ENCODE measurements around the gene DCLRE1B. TPM values are rescaled to one million over a fixed set of nuclear protein-coding genes. Genes with fewer than 3 reads are reported as not detected.

The DCLRE1B gene
- total RNA-seq, 1 donor from 2014 or later: 2.2 TPM

GRCh38 chr1:113916974-113917373 lies 11.8 kb downstream of the DCLRE1B start:
- ATAC-seq (ENCODE audit: poor library complexity): no peak
- no peak for DNase-seq
- intact Hi-C loops (cut with DNase I): no loop called here

DNA sequence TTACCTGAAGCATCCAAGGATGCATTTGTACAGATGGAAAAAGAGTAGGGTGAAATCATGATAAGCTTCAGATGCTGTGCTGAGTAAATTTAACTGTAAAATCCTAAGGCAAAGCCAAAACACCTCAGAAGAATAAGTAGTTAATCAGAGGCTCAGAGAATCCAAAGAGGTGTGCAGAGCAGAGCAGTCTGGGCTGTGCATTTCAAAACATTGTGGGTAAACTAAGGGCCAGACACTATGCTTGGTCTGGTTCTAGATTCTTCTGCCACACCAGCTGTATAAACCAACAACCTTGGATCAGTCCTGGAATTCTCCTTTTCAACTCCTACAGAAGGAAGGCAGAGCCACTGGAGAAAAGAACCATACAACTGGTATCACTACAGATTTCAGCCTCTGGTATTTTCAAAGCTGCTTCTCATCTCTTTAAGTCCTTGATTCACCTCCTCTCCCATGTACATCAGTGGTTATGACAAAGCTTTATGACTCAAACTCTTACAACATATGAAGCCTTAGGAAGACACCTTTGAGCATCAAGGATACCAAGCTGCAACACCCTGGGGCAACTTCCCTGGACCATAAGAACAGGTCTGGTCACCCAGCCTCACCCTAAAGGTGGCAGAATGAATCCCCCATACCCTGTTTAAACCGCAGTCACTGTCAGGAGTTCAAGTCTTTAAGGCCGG lies 12.4 kb downstream of the DCLRE1B start:
- intact Hi-C loops (cut with DNase I): no loop called here
- ATAC-seq (ENCODE audit: poor library complexity) (no peak), DNase-seq (no peak)

DNA sequence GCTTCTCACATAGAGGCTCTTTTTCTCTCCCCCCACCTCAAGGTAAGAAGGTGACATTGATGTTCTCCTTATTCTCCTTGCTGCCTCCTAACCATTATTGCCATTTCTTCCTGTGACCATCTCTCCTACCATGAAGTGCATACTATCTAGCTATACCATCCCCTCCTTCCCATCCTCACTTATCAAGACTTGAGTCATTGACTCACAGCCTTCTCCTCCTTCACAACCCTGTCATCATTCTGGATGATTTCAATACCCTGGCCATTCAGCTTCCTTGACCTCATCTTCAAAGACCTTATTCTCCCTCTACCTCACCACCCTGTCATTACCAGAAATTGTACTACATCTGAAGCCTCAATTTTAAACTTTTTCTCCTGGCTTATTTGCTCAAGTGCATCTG lies 13.1 kb downstream of the DCLRE1B start:
- intact Hi-C loops (cut with DNase I): no loop called here
- no peak for DNase-seq
- no peak for ATAC-seq (ENCODE audit: poor library complexity)

- ATAC-seq (ENCODE audit: poor library complexity) (no peak), DNase-seq (no peak)
- intact Hi-C loops (cut with DNase I): no loop called here
Measured at GRCh38 chr1:113922957-113923356, 17.8 kb downstream of the DCLRE1B start.

DNA sequence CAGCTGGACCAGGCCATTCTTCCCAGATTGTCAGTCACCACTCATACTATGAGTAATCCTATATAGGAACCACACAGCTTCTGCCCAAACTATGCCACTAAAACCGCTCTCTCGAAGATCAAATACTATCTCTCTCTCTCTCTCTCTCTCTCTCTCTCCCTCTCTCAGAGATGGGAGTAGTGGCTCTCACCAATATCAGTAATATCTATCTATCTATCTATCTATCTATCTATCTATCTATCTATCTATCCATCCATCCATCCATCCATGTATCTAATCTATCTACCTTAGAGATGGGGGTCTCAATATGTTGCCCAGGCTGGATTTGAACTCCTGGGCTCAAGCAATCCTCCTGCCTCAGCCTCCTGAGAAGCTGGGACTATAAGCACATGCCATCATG lies 19.3 kb downstream of the DCLRE1B start:
- intact Hi-C loops (cut with DNase I): no loop called here
- no peak for ATAC-seq (ENCODE audit: poor library complexity)
- DNase-seq: no peak

DNA sequence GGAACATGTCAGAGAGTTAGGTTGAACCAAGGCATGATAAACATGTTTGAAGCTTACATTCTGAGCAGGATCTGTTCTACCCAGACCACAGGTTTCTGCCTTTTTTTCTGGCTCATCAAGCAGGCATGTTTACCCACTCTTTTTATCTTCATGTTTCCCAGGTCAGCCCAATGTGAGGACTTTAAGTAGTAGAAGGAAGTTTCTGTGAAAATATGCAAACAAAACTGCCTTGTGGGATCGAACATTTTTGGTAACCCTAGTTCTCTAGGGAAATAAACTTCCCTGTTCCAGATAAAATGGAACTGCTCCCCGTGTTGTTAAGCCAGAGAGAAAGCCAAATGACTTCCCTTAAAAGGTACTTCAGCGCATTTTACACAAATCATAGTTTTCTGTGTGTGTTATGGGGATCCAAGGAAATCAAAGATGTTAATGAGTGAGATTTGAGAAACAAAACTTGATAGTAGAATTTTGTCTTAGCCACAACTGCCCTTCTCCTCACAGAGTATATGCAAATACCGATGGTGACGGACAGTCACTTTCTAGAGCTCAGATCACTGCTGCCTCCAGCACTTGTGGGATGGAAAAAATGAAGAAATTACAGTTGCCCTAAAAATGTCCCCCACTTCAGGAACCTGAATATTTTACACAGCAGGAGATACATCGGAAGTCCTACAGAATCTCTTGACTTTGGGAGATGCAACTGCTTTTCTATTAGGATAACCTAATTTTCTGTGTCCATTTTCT lies 23.2 kb downstream of the DCLRE1B start:
- ATAC-seq (ENCODE audit: poor library complexity) (peak; percentile 25), DNase-seq (no peak)
- intact Hi-C loops (cut with DNase I): no loop called here

GRCh38 chr1:113928941-113929749 lies 24.0 kb downstream of the DCLRE1B start, which contains the start of gene HIPK1:
TSS of gene HIPK1 (plus strand) at chr1:113929324.
- peak; percentile 97 for DNase-seq
- intact Hi-C loops (cut with DNase I): no loop called here
- ATAC-seq (ENCODE audit: poor library complexity): peak; percentile 95

DNA sequence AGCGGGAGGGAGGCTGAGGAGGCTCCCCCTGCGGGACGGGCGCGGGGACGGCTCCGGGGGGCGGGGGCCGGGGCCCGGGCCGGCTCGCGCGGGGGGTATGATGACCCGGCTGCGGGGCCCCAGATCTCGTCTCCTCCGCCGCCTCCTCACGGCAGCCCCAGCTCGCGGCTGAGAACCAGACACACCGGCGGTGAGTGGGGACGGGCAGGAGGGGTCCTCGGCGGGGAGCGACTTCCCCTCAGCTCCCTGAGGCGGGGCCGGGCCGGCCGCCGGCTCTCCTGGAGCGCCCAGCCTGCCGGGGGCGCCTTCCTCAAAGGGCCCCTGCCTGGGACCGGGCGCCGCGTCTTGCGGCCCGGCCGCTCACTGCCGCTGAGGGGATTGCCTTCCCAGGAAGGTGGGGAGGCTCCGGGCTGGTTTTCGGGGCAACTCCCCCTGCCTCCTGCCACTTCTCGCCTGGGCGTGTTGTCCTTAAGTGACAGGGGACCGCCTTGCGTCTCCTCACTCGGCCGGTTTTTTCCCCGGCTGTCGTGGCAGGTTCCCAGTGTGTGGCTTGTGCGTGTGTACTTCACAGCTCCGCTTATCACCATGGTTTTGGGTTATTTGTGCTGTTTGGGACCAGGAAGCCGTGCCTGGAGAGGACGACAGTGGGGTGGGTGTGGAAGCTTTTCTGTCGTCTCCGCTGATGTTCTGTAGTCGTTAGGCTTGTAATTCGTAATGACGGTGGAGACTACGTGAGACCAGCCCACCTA lies 24.8 kb downstream of the DCLRE1B start:
- DNase-seq (peak; percentile 64), ATAC-seq (ENCODE audit: poor library complexity) (peak; percentile 34)
- intact Hi-C loops (cut with DNase I): no loop called here

GRCh38 chr1:113930499-113931161 lies 25.5 kb downstream of the DCLRE1B start:
- intact Hi-C loops (cut with DNase I): no loop called here
- ATAC-seq (ENCODE audit: poor library complexity): no peak
- no peak for DNase-seq

- no peak for DNase-seq
- no peak for ATAC-seq (ENCODE audit: poor library complexity)
- intact Hi-C loops (cut with DNase I): no loop called here
Measured at GRCh38 chr1:113931451-113931851, 26.3 kb downstream of the DCLRE1B start.

DNA sequence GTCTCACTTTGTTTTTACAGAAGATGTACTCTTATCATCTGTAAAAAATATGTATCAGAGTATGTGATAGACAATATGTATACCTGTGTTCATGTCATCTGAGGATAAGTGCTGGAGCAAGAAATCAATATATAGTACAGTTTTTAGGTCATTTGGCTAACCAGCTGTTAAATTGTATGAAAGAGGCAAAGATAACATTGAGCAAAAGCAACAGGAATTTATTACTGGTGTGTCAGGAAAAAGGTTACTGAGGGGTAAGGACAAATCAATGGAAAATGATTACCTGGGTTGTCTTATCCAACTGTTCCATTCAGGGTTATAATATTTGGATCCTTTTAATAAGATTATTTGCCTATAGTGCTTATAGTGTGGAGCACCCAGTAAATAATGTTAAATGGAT lies 28.9 kb downstream of the DCLRE1B start:
- intact Hi-C loops (cut with DNase I): no loop called here

DNA sequence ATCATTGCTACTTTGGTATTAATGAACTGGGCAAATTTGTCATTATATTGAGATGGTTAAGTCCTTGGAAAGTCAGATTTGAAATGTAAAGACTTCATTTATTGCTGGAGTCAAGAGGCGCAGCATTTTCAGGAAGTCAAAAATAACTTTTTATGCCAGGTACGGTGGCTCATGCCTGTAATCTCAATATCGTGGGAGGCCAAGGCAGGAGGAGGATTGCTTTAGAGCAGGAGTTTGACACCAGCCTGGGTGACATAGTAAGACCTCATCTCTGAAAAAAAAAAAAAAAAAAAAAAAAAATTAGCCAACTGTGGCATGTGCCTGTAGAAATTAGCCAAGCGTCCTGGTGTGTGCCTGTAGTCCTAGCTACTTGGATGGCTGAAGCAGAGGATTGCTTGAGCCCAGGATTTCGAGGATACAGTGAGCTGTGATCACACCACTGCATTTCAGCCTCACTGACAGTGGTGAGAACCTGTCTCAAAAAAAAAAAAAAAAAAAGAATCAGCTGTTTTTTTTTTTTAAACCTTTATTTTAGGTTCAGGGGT lies 29.5 kb downstream of the DCLRE1B start:
- DNase-seq: no peak

More for the DNA sequence above, 28.9 kb downstream of the DCLRE1B start:
- ATAC-seq (ENCODE audit: poor library complexity): no peak
- no peak for DNase-seq

DNA sequence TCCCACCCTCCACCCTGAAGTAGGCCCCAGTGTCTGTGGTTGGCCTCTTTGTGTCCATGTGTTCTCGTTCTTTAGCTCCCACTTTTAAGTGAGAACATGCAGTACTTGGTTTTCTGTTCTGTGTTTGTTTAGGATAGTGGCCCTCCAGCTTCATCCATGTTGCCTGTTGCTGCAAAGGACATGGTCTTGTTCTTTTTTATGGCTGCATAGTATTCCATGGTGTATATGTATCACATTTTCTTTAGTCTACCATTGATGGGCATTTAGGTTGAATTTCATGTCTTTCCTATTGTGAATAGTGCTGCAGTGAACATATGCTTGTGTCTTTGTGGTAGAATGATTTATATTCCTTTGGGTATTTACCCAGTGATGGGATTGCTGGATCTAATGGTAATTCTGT lies 30.1 kb downstream of the DCLRE1B start:
- no peak for DNase-seq
- no peak for ATAC-seq (ENCODE audit: poor library complexity)
- intact Hi-C loops (cut with DNase I): no loop called here

More for the DNA sequence above, 29.5 kb downstream of the DCLRE1B start:
- ATAC-seq (ENCODE audit: poor library complexity): no peak
- intact Hi-C loops (cut with DNase I): no loop called here

GRCh38 chr1:113935970-113936369 lies 30.8 kb downstream of the DCLRE1B start:
- intact Hi-C loops (cut with DNase I): no loop called here
- DNase-seq (no peak), ATAC-seq (ENCODE audit: poor library complexity) (no peak)

DNA sequence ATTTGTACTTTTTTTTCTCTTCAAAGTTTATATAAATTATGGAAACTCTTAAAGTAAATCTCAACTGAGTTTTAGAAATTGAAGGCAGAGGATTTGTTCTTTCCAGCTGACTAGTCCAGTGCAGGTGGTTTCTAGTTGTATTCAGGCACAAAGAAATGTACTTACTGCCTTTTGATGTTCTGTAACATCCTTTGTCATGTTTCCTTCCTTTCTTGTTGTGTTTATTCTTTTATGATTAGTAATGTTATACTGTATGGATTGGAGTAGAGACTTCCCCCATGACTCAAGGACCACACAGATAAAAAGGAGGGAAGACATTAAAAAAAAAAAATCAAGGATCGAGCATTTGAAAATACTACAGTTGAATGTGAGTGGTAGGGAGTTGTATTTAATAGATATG lies 32.0 kb downstream of the DCLRE1B start:
- intact Hi-C loops (cut with DNase I): no loop called here
- no peak for DNase-seq
- no peak for ATAC-seq (ENCODE audit: poor library complexity)

GRCh38 chr1:113938192-113938591 lies 33.1 kb downstream of the DCLRE1B start:
- no peak for DNase-seq
- ATAC-seq (ENCODE audit: poor library complexity): no peak
- intact Hi-C loops (cut with DNase I): no loop called here

GRCh38 chr1:113940365-113941244 lies 35.5 kb downstream of the DCLRE1B start:
- no peak for DNase-seq
- intact Hi-C loops (cut with DNase I): no loop called here
- ATAC-seq (ENCODE audit: poor library complexity): peak; percentile 31

Measured in Right ventricle myocardium superior (tissue), 1 donor.